Measurements from ENCODE around the gene TRHDE. TPM values are rescaled to one million over a fixed set of nuclear protein-coding genes. Genes with fewer than 3 reads are reported as not detected.

TRHDE gene
- total RNA-seq, 1 donor from 2014 or later, result 0.87 TPM

GRCh38 chr12:72493407-72493806, 221.2 kb downstream of the TRHDE start:
- no peak for DNase-seq (ENCODE audit: low spot score)
- H3K4me1 Mint-ChIP-seq (ENCODE audit: low read depth), result no peaks in the 10 kb centered on the region
- TF ChIP-seq, protein P1, sequence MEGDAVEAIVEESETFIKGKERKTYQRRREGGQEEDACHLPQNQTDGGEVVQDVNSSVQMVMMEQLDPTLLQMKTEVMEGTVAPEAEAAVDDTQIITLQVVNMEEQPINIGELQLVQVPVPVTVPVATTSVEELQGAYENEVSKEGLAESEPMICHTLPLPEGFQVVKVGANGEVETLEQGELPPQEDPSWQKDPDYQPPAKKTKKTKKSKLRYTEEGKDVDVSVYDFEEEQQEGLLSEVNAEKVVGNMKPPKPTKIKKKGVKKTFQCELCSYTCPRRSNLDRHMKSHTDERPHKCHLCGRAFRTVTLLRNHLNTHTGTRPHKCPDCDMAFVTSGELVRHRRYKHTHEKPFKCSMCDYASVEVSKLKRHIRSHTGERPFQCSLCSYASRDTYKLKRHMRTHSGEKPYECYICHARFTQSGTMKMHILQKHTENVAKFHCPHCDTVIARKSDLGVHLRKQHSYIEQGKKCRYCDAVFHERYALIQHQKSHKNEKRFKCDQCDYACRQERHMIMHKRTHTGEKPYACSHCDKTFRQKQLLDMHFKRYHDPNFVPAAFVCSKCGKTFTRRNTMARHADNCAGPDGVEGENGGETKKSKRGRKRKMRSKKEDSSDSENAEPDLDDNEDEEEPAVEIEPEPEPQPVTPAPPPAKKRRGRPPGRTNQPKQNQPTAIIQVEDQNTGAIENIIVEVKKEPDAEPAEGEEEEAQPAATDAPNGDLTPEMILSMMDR (IDR thresholded peaks at IDR 0.05), result no peak
- no peaks in the 10 kb centered on the region for H3K36me3 Mint-ChIP-seq (ENCODE audit: low read depth)
- H3K27ac Mint-ChIP-seq (ENCODE audit: unreplicated experiment), result no peak overlapping the region
- no peaks in the 10 kb centered on the region for H3K27me3 Mint-ChIP-seq (ENCODE audit: low read depth)
- no peak overlapping the region for H3K4me3 Mint-ChIP-seq (ENCODE audit: unreplicated experiment)
- no peaks in the 10 kb centered on the region for H3K9me3 Mint-ChIP-seq (ENCODE audit: low read depth)

DNA sequence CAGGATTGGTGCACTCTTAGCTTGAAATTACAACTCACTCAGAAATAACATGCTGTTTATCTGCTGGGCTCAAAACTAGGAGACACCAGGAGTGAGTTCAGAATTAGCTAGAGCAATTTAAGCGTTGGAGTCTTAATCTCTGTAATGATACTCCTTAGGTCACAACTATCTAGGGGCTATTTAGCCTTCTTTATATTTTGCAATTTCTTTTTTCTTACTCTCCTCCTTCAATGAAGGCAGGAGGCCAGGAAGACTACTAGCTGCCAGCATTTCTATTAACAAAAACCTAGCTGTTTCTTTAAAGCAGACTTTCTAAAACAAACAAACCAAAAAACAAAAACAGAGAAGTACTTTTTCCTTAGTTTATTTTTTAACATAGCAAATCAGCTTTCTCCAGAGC, 226.2 kb downstream of the TRHDE start:
- DNase-seq (ENCODE audit: low spot score), result no peak
- Mint-ChIP-seq H3K27me3 (ENCODE audit: low read depth) (no peaks in the 10 kb centered on the region), H3K36me3 (ENCODE audit: low read depth) (no peaks in the 10 kb centered on the region), H3K9me3 (ENCODE audit: low read depth) (no peaks in the 10 kb centered on the region), H3K4me1 (ENCODE audit: low read depth) (no peaks in the 10 kb centered on the region), H3K4me3 (ENCODE audit: unreplicated experiment) (no peak overlapping the region), H3K27ac (ENCODE audit: unreplicated experiment) (no peak overlapping the region)
- TF ChIP-seq, protein P1 (IDR thresholded peaks at IDR 0.05), result no peak

- no peaks in the 10 kb centered on the region for H3K36me3 Mint-ChIP-seq (ENCODE audit: low read depth)
- no peak overlapping the region for H3K4me3 Mint-ChIP-seq (ENCODE audit: unreplicated experiment)
- DNase-seq (ENCODE audit: low spot score), result no peak
- H3K9me3 Mint-ChIP-seq (ENCODE audit: low read depth), result no peaks in the 10 kb centered on the region
- H3K4me1 Mint-ChIP-seq (ENCODE audit: low read depth), result no peaks in the 10 kb centered on the region
- no peak overlapping the region for H3K27ac Mint-ChIP-seq (ENCODE audit: unreplicated experiment)
- TF ChIP-seq, protein P1 (IDR thresholded peaks at IDR 0.05), result no peak
- no peaks in the 10 kb centered on the region for H3K27me3 Mint-ChIP-seq (ENCODE audit: low read depth)
Measured at GRCh38 chr12:72499244-72499643, 227.1 kb downstream of the TRHDE start.

DNA sequence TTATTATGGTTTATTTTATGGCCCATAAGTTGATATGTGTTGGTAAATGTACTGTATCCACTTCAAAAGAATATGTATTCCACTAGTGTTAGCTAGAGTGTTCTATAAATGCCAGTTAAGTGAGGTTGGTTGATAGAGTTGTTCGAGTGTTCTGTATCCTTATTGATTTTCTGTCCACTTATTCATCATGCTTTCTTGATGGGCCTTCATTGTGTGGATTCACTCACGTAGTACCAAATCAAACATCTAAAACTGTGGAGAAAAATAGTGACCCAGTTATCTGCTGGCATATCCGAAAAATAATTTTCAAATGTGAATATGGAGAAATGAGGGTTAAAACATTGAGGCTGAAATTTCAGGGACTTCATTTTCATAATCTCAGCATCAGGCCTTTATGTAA, 230.4 kb downstream of the TRHDE start:
- DNase-seq (ENCODE audit: low spot score), result no peak
- Mint-ChIP-seq H3K4me1 (ENCODE audit: low read depth) (no peaks in the 10 kb centered on the region), H3K27me3 (ENCODE audit: low read depth) (no peaks in the 10 kb centered on the region), H3K27ac (ENCODE audit: unreplicated experiment) (no peak overlapping the region), H3K4me3 (ENCODE audit: unreplicated experiment) (no peak overlapping the region), H3K36me3 (ENCODE audit: low read depth) (no peaks in the 10 kb centered on the region), H3K9me3 (ENCODE audit: low read depth) (peaks cover 9% of the 10 kb centered on the region)
- TF ChIP-seq, protein P1 (IDR thresholded peaks at IDR 0.05), result no peak

DNA sequence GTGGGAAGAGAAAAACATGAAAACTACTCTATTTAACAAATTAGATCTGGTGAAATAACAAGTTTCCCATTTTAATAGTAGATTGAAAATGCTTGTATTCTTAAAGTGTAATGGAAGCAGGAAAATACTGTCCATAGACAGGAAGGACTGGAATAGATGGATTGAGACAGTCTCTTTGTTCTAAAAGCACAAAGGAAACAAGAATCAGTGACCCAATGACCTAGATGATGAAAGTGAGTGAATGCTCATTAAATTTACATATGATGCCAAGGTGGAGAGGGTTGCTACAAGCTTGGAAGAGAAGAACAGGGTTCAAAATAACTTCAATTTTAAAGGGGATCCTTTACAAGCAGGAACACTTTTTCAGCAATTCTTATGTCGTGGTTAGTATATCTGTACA, 233.1 kb downstream of the TRHDE start:
- no peaks in the 10 kb centered on the region for H3K27me3 Mint-ChIP-seq (ENCODE audit: low read depth)
- DNase-seq (ENCODE audit: low spot score), result no peak
- peaks cover 9% of the 10 kb centered on the region for H3K9me3 Mint-ChIP-seq (ENCODE audit: low read depth)
- H3K4me1 Mint-ChIP-seq (ENCODE audit: low read depth), result no peaks in the 10 kb centered on the region
- no peak overlapping the region for H3K4me3 Mint-ChIP-seq (ENCODE audit: unreplicated experiment)
- TF ChIP-seq, protein P1 (IDR thresholded peaks at IDR 0.05), result no peak
- no peak overlapping the region for H3K27ac Mint-ChIP-seq (ENCODE audit: unreplicated experiment)
- no peaks in the 10 kb centered on the region for H3K36me3 Mint-ChIP-seq (ENCODE audit: low read depth)

All from chondrocyte (in vitro differentiated cells).